NOMO-1 (cell line): Measurements from ENCODE around the gene PRSS37.
A peak's percentile ranks its signal among the peaks of the same experiment; 100 is the strongest.
"Not testable (repeated sequence)": the region's sequence is repeated elsewhere in the genome, so short reads cannot be mapped to it uniquely, and the experiment has no call there.

Source experiments
- DNase-seq, 2 experiments: peaks; one replicate each; lab custom pipeline; 2025; ENCODE audit not compliant: unreplicated experiment in 2 of 2; lab: John Stamatoyannopoulos, UW

PRSS37 gene, protein sequence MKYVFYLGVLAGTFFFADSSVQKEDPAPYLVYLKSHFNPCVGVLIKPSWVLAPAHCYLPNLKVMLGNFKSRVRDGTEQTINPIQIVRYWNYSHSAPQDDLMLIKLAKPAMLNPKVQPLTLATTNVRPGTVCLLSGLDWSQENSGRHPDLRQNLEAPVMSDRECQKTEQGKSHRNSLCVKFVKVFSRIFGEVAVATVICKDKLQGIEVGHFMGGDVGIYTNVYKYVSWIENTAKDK

DNA sequence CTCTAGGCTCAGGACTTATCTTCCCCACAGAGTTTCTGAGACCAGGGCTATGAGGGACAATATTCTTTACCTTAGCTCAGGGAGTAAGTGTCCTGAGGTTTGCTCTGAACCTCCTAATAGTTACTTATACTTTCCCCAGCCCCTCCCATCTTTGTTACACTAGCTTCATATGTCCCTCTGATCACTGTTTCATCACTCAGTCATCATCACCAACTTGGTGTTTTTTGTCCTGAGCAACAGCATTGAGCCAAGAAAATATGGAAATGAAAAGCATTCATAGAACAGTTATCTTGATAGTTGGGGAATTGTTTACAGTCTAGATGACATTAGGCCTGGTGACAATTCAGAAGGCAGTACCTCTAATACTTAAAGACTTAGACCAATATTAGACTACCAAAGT, at the start of gene PRSS37:
Gene PRSS37 (minus strand): TSS at position 101 of the 400 bp plus-strand sequence. CDS start 436 bp downstream, outside the sequence.
- no peak for DNase-seq

DNA sequence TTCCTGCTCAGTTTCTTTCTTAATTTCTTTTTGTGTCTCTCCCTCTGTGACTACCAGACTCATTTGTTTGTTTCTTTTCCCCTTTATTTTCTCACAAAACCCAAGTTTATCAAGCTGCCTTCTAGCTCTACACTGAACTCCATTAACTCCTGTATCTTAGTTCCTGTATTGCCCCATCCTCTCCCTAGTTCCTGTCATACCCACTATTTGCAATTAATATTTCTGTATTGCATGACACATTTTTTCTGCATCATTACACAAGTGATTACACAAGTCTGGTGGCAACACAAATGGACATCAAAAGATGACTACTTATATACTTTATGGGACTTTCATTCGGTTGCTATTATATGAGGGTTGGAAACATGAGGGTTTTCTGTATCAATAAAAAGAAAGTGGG, 48.0 kb upstream of the PRSS37 start:
- peak in 1 of 2 experiments; percentile 47 for DNase-seq

DNA sequence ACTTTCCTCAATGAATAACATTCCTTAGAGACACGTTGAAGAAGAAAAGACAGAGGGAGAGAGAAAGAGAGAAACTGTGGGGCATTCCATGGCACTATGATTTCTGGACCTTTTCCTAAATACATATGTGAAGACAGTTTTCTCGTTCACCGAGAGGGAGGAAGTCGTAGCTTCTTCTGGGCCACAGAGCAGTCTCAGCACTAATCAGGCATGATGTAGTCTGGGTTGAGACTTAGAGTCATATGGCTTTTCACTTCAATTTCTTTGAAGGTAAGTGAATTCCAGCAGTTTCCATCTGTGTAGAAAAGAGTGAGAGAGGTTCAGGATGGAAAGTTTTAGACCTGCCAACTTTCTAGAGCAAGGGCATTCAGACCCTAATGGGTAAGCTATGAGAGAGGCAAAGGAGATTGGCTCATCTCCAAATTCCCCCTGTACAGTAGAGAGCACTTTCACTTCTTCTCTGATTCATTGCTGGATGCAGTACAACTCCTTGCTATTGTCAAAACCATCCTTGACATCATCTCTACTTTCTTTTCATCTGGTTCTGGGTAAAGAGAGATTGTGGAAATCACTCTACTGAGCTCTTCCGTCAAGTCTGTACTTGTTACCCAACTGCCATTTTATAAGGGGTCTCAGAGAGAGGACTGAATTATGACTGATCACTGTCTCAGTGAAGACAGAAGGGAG, 43.4 kb upstream of the PRSS37 start:
- peak in 1 of 2 experiments; percentile 65 for DNase-seq

DNA sequence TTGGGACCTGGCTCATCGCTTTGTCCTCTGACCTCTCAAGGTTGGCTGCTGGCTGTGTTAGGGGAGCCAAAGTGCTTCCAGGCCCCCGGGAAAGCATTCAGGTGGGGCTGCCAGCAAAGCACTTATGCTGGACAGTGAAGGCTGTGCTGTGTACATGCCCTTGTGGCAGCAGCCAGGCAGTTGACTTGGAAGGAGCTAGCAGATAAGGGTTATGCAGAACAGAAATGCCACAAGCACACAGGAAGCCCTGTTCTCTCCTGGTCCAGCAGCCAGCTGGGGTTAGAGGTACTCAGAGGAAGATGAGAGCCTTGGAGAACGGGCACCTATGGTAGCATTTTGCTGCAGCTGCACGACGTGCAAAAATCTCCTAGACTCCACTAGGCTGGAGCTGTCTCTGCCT, 39.7 kb upstream of the PRSS37 start:
- no peak for DNase-seq

DNA sequence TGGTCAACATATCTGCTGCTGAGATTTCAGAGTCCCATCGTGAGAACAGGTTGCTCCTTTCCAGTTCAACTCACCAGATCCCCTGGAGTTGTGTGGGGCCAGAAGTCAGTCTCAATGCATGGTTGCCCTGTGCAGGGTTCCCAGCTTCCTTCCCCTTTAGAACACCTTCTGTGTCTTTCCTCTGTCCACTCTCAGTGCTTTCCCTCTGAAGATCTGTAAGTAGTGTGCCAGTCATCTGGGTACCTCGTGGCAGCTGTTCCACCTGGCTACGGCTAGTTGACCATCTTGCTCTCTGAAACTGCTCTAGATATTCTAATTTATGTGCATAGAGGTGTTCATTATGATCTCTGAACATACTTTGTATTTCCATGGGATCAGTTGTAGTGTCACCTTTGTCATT, 36.1 kb upstream of the PRSS37 start:
- DNase-seq = no peak

DNA sequence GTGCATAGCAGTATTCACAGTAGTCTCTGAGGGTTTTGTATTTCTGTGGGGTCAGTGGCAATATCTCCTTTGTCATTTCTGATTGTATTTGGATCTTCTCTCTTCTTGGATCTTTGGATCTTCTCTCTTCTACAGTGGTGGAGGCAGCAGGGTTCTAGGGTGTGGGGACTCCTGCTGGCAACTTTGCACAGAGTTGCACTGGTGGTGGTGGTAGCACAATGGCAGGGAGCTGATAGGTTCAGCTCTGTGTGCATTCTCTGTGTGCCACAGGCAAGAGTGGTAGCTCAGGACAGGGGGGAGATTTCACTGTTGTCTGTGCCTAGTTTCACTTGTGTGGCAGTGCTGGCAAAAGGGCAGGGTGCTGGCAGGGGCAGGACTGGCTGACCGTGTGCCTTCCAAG, 35.1 kb upstream of the PRSS37 start:
- no peak for DNase-seq

DNA sequence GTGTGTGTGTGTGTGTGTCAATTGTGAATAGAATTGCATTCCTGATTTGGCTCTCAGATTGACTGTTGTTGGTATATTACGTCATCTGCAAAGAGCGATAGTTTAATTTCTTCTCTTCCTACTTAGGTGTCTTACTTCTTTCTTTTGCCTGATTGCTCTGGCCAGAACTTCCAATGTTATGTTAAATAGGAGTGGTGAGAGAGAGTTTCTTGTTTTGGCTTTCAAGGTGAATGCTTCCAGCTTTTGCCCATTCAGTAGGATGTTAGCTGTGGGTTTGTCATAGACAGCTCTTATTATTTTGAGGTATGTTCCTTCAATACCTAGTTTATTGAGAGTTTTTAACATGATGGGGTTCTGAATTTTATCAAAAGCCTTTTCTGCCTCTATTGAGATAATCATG, 34.2 kb upstream of the PRSS37 start:
- DNase-seq = no peak

DNA sequence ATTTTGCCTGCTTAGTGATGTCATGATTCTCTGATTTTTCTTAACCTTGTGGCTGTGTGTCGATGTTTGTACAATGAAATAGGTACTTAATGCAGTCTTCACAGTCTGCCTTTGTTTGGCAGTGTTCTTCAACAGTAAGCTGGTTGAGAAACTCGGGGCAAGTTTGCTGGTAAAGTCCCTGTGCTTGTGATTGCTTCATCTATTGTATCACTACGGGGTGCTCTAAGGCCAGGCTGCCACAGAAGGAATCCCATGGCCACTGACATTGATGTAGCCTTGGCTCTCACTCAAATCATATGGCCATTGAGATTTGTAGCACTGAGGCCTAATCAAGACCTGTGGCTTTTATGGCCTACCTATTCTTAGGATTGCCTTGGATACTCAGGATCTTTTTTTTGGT, 33.5 kb upstream of the PRSS37 start:
- DNase-seq = peak; percentile 10 to 45

DNA sequence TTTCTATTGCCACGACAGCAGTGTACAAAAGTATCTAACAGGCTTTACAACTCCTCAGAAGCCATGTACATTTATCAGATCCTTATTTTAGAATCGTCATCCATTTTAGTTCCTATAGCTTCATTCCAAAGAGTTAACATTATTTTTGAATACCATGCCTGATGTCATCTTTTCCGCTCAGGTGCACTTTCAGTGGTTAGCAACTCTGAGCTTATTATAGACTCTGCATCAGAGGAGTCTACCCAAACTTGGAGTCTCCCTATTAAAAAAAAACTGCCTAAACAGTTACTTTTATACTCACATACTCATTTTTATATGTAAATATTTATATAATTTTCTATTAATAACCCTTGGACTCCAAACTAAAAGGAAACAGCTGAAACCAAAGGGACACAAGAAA, 31.6 kb upstream of the PRSS37 start:
- DNase-seq = no peak

DNA sequence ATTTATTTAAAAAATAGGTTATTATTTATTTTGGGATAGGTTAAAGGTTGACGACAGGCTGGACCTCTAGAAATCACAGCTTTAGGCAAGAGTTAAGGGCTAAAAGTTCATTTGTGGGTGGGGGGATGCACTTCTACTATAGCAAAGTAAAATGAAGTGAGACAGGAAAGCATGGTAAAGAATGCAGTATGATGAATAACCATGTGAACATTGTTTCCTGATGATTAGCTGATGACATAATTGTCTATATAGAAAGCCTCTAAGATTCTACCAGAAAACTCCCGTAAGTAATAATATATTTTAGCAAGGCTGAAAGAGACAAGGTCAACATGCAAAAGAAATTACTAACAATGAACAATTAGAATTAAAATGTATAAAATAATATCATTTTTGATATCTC, 25.7 kb upstream of the PRSS37 start:
- DNase-seq = no peak

DNA sequence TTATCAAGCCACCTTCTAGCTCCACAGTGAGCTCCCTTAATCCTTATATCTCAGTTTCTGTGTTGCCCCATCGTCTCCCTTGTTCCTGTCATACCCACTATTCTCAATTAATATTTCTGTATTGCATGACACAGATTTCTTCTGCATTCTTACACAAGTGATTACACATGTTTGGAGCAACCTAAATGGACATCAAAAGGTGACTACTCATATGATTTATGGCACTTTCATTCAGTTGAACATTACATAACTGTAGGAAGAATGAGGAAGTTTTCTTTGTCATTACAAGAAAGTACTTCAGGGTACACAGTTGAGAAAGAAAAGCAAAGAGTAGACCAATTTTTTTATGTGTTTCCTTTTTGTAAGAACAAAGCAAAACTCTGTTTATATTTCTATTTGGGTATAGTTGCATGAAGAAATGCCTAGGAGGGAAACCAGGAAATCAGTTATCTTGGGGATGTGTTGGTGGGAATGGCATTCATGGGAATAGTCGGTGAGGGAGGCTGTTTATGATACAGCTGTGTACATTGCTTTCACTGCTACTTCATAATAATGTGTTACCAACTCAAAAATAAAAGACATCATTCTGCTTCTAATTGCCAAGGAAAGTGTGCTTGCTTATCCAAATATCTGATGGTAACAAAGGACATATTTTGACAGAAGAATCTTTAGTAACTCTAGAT, 23.6 kb upstream of the PRSS37 start:
- peak in 1 of 2 experiments; percentile 86 for DNase-seq

DNA sequence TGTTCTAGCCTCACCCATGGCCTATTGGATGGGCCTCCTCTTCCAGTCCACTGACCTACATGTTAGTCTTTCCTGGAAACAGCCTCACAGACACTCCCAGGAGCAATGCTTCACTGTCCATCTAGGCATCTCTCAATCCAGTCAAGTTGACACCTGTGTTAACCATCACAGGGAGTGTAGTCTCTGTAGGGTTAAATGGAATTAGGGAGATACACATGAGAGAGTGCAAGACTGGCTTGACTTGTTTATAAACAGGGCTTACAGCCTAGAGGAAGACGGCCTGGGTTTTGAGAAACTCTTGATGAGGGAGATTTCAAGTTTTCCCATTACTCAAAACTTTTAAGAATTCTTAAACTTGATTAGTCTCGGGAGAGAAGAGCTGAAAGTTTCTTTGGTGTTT, 18.9 kb upstream of the PRSS37 start:
- no peak for DNase-seq

DNA sequence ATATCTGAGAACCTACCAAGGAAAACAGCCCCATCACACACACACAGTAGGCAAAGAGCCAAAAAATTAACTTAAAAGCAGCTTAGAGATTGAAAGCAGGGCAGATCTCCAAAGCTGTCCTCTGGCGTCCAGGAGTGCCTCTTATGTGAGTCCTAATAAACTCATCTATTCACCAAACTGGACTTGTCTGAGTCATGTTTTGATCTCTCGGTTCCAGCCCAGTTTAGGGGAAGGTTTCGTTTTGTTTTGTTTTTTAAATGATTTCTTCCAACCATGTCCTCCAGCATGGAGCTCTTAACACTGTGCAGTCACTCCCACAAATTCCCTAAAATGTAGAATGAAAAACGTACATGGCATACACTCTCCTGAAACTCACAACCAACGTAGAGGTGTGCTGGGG, 6.7 kb upstream of the PRSS37 start:
- DNase-seq = no peak

DNA sequence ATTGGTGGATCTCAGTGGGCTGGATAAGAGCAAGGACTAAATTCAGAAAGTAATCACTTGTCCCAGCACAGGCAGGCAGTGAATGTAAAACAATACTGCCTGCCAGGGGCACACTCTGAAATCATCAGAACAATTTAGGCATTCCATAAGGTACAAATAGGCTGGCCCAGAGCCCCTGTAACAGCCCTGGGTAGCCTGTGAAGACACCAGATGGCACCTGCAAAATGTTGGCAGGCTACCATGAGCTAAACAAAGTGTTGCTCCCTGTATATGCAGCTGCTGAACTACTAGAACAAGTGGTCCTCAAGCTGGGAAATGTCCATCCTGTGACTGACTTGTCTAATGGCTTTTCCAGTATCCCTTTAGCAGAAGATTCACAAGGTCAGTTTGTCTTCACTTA, 3.0 kb upstream of the PRSS37 start:
- DNase-seq = no peak

DNA sequence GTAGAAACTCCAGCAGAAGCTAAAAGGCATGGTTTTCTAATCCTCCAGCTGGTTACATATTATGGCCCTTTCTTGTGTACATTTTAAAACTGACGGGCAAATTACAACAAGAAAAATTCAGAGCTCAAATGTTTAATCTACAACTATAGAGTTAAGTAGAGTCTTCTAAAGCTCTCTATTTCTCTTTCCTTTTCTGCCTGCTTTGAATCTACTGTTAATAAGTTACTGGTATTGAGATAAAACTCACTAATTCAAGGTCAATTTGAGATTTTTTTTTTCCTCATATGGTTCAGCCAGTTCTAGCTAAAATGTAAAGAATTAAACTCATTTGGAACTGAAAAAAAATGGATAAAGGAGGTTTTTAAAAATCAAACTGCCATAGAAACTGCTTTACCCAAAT, 1.6 kb upstream of the PRSS37 start:
- DNase-seq = no peak

DNA sequence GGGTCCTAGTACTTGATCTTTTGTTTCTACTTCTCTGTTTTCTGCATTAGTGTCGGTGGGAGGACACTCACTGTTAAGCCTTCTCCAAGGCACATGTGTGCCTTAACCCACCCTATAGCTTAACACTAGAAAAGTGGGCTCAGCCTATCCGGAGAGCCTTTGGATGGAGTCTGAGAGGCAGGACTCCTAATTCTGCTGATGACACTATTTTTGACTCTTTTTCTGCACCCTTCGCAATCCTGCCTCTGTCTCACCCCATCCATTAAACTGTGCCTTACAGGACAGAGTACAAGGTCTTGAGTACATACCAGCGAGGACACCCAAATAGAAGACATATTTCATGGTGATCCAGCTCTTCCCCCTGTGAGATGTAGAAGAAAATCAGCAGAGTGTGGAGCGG, 577 bp downstream of the PRSS37 start:
- DNase-seq = no peak

DNA sequence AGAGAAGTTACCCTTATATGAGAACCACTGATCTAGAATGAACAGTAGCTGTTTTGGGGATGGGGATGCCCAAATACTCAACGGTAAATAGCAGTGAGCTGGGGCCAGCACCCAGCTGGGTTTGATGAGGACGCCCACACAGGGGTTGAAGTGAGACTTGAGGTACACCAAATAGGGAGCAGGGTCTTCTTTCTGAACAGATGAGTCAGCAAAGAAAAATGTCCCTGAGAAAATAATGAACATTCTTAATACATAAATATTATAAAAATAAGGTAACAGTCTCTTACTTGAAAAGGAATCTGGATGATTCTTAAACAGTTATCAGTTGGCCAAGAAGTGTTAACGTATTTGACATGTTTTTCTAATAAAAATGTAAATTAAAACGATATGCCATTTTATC, 2.0 kb downstream of the PRSS37 start:
- no peak for DNase-seq

DNA sequence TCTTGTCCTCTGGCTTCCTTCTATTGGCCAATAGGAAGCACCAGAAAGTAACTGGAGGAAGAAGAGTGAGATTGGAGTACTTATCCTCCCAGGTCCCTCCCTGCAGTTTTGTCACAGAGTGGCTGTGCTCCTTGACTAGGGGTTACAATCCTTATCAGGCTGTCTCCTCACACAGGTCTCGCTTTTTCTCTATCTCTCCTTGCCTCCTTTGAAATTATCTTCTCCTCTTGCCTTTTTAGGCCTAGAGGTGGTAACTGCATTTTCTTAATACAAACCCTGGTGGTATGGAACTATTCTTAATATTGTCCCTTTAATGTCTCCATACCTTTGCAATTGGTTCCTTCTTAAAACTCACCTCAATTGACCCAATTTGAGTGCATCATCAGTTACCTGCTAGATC, 2.7 kb downstream of the PRSS37 start:
- no peak for DNase-seq

DNA sequence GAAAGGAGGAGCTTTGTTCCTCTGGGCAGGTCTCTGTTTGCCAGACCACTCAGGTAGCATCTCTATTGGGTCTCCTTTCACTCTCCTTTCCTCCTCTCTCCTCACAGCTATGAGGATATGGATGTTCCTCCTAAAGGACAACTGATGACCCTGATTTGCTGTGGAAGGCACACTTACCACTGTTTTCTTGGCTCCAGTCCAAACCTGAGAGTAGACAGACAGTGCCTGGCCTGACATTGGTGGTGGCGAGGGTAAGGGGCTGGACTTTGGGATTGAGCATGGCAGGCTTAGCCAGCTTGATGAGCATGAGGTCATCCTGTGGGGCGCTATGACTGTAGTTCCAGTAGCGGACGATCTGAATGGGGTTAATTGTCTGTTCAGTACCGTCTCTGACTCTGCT, 3.6 kb downstream of the PRSS37 start:
- no peak for DNase-seq

DNA sequence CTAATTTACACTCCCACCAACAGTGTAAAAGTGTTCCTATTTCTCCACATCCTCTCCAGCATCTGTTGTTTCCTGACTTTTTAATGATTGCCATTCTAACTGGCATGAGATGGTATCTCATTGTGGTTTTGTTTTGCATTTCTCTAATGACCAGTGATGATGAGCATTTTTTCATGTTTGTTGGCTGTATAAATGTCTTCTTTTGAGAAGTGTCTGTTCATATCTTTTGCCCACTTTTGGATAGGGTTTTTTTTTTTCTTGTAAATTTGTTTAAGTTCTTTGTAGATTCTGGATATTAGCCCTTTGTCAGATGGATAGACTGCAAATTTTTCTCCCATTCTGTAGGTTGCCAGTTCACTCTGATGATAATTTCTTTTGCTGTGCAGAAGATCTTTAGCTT, 18.9 kb downstream of the PRSS37 start:
- not testable (repeated sequence) for DNase-seq

DNA sequence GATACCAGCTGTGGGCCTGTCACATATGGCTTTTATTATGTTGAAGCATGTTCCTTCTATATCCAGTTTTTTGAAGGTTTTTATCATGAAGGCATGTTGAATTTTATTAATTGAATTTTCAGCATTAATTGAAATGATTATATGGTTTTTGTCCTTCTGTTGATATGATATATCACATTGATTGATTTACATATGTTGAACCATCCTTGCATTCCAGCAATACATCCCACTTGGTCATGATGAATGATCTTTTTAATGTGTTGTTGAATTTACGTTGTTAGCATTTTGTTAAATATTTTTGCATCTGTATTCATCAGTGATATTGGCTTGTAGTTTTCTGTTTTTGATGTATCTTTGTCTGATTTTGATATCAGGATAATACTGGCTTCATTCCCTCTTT, 21.2 kb downstream of the PRSS37 start:
- no peak for DNase-seq

DNA sequence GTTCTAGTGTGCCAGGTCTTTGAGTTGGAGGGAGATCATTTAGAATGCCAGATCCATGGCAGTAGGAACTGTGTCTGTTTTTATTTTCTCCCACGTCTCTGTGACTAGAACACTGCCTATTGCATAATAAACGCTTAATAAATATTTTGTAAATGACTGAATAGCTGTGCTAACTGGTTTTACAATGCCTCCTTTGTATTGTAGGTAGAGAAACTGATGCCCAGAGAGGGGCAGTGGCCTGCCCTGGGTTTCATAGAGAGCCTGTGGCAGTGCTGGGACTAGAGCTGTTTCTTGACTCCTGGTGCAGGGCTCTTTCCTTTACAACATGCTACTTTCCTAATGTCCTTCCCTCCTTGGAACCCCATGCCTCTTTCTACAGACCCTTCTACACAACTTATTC, 48.8 kb downstream of the PRSS37 start:
- no peak for DNase-seq
